ENCODE results near the gene ACOT12. TPM values are rescaled to one million over a fixed set of nuclear protein-coding genes. Genes with fewer than 3 reads are reported as not detected.

ACOT12 gene
- total and polyA plus RNA-seq, 2 of the 13 experiments (the other 11 are each of a cell fraction or from before 2014, with no cell fraction given), result not detected

GRCh38 chr5:81398741-81399140 is 4.8 kb upstream of the ACOT12 start:
- no TSS peak for BruUV-seq (replicated peaks)
- Histone ChIP-seq H3K27ac (ENCODE audit: extremely low read length, insufficient read depth, low read length) (no peak overlapping the region), H3K9me3 (ENCODE audit: low read length) (no peaks in the 10 kb centered on the region), H3K4me1 (ENCODE audit: insufficient read depth, low read length) (peaks cover 7% of the 10 kb centered on the region), H3K4me2 (ENCODE audit: low read depth, low read length) (no peak overlapping the region), H2AFZ (ENCODE audit: low read length) (no peak overlapping the region), H4K20me1 (ENCODE audit: insufficient read depth, low read length) (no peaks in the 10 kb centered on the region), H3K79me2 (ENCODE audit: insufficient read depth, low read length) (no peaks in the 10 kb centered on the region), H3K4me3 (replicated peaks in 1 of 3; ENCODE audit: insufficient read depth in 1 of 3, low read depth in 2 of 3, low read length in 3 of 3) (no peak overlapping the region), H3K27me3 (ENCODE audit: control insufficient read depth in 1 of 2, insufficient read depth in 2 of 2, low read length in 2 of 2) (peaks cover 0 to 14% of the 10 kb centered on the region in 2 experiments; a peak in 3 of 5 replicates), H3K36me3 (replicated peaks in 1 of 2; ENCODE audit: control insufficient read depth in 1 of 2, insufficient read depth in 2 of 2, low read length in 2 of 2) (no peaks in the 10 kb centered on the region), H3K9ac (ENCODE audit: insufficient read depth, low read depth, low read length) (no peak overlapping the region)
- no peak for FAIRE-seq
- in situ Hi-C loops (cut with HindIII; ENCODE audit: extremely low pct_ligation_motif_present, low pct_unique_long_range_greater_than_20kb) (no loop called here), intact Hi-C loops (cut with micrococcal nuclease; ENCODE audit: unreplicated experiment) (no loop called here)
- ChIA-PET CTCF (ENCODE audit: low intra/inter-chr PET ratio, low total read pairs) (no interaction called here), POLR2A (no interaction called here)
- WGBS (ENCODE audit: low lambda C conversion rate), result 30% methylated on average over 4 of the region's 4 CpGs
- no peak for ATAC-seq
- no peak for DNase-seq (ENCODE audit: low spot score)
- TF ChIP-seq ZNF160 (CRISPR knock-in tag; IDR thresholded peaks at IDR 0.05) (no peak), ZNF253 (CRISPR knock-in tag; IDR thresholded peaks at IDR 0.05; ENCODE audit: borderline replicate concordance) (no peak), ZBTB38 (CRISPR knock-in tag; IDR thresholded peaks at IDR 0.05) (no peak), GMEB2 (CRISPR knock-in tag; IDR thresholded peaks at IDR 0.05; ENCODE audit: low read depth) (no peak), ZSCAN12 (CRISPR knock-in tag; IDR thresholded peaks at IDR 0.05) (no peak), ZNF607 (CRISPR knock-in tag; IDR thresholded peaks at IDR 0.05; ENCODE audit: borderline replicate concordance) (no peak), HOXA5 (CRISPR knock-in tag; IDR thresholded peaks at IDR 0.05) (no peak), BRCA1 (CRISPR knock-in tag; IDR thresholded peaks at IDR 0.05) (no peak), U2AF1 (optimal IDR thresholded peaks at IDR 0.05; ENCODE audit: low read depth, low read length) (no peak), ZNF574 (CRISPR knock-in tag; IDR thresholded peaks at IDR 0.05) (no peak), SYNCRIP (IDR thresholded peaks at IDR 0.05; ENCODE audit: insufficient read depth, low read depth, low read length) (no peak)
